ENCODE results near the gene LACTB.

DNA sequence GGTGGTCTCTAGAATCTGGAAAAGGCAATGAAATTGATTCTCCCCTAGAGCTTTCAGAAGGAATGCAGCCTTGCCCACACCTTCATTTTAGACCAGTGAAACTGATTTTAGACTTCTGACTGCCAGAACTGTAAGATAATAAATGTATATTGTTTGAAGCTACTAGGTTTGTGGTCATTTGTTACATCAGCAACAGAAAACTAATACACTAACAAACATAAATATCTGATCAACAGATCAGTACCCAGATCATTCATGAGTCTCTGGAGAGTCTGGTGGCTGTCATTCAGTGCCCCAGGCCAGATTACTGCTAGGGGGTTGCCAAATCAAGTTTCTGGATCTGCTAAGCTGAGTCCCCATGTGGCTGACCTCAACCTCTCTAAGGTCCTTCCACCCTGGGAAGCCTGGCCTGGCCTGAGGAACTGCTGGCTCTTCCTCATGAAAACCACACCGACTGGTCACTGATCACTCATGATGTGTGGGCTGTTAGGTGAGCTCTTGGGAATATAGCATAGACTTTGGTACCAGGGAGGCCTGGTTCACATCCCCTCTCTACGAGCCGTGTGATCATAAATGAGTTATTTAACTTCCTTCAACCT, 11.1 kb upstream of the LACTB start:
- TF ChIP-seq, protein P1, sequence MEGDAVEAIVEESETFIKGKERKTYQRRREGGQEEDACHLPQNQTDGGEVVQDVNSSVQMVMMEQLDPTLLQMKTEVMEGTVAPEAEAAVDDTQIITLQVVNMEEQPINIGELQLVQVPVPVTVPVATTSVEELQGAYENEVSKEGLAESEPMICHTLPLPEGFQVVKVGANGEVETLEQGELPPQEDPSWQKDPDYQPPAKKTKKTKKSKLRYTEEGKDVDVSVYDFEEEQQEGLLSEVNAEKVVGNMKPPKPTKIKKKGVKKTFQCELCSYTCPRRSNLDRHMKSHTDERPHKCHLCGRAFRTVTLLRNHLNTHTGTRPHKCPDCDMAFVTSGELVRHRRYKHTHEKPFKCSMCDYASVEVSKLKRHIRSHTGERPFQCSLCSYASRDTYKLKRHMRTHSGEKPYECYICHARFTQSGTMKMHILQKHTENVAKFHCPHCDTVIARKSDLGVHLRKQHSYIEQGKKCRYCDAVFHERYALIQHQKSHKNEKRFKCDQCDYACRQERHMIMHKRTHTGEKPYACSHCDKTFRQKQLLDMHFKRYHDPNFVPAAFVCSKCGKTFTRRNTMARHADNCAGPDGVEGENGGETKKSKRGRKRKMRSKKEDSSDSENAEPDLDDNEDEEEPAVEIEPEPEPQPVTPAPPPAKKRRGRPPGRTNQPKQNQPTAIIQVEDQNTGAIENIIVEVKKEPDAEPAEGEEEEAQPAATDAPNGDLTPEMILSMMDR (IDR thresholded peaks at IDR 0.05; ENCODE audit: insufficient read depth, low read length, poor library complexity, severe bottlenecking): no peak
- no peak for TF ChIP-seq EZH2phosphoT487 (conservative IDR thresholded peaks at IDR 0.05; ENCODE audit: low read length)

Measured in SU-DHL-6 (cell line).